GM23248 (cell line): Measurements from ENCODE around the gene SMPD2.

Experiments
- EZH2 ChIP-seq: fragments of 200-600 bp; sonication (generic); IDR thresholded peaks from 2 replicates; pipeline ENCODE4 v1.6.1; 2018; ENCODE audit warnings: antibody characterized with exemption, mild to moderate bottlenecking; ENCODE audit not compliant: insufficient read depth, poor library complexity, severe bottlenecking
- EZH2phosphoT487 ChIP-seq: fragments of 200-600 bp; sonication (generic); IDR thresholded peaks from 2 replicates; pipeline ENCODE4 v1.6.1; 2018; ENCODE audit warnings: antibody characterized with exemption, moderate library complexity, mild to moderate bottlenecking, low read depth; ENCODE audit not compliant: insufficient read depth

DNA sequence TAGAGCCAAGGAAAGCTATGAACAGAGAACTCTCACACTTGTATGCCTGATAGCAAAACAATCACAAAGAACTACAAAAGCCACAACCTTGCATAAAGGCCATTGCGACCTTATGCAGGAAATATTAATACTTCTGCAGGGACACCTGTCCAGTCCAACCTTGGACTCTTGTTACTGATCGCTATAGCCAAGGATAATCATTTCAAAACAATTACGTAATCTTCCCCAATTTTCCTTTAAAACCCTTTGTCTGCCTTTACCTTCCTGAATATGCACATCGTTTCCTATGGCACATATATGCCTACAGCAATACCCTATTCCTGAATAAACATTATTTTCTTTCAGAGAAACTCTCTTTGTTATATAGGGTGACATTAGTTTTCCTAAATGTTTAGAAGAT is 22.9 kb upstream of the SMPD2 start:
- TF ChIP-seq EZH2 (no peak), EZH2phosphoT487 (no peak)
